Endodermal cell (in vitro differentiated cells): Measurements from ENCODE around the gene COL27A1. TPM values are rescaled to one million over a fixed set of nuclear protein-coding genes. Genes with fewer than 3 reads are reported as not detected.

Experiments used
- DNase-seq: peaks from one replicate; pipeline ENCODE4 v3.0.0-alpha.2; 2017
- H3K27ac ChIP-seq: 2 replicates; pipeline ENCODE4 v1.5.1; 2013; ENCODE audit warnings: mild to moderate bottlenecking, low read depth, low read length, moderate library complexity
- H3K27me3 ChIP-seq: 2 replicates; pipeline ENCODE4 v1.6.1; 2013; ENCODE audit warnings: mild to moderate bottlenecking, low read length, moderate library complexity; ENCODE audit not compliant: insufficient read depth, control insufficient read depth, poor library complexity, severe bottlenecking
- H3K36me3 ChIP-seq: 2 replicates; pipeline ENCODE4 v1.7.0; 2013; ENCODE audit warnings: mild to moderate bottlenecking, low read length, moderate library complexity; ENCODE audit not compliant: control insufficient read depth, insufficient read depth
- H3K4me1 ChIP-seq: one replicate; pipeline ENCODE4 v1.7.0; 2013; ENCODE audit warnings: low read length; ENCODE audit not compliant: control insufficient read depth, insufficient read depth
- H3K4me3 ChIP-seq: 2 replicates; pipeline ENCODE4 v1.5.1; 2013; ENCODE audit warnings: mild to moderate bottlenecking, low read length, moderate library complexity
- H3K9ac ChIP-seq: 2 replicates; pipeline ENCODE4 v1.6.1; 2013; ENCODE audit warnings: mild to moderate bottlenecking, low read length, moderate library complexity; ENCODE audit not compliant: poor library complexity, severe bottlenecking; ENCODE audit errors: extremely low read depth
- H3K9me3 ChIP-seq: 2 replicates; pipeline ENCODE4 v1.6.1; 2013; ENCODE audit warnings: mild to moderate bottlenecking, low read length, moderate library complexity; ENCODE audit not compliant: control insufficient read depth
- H3K27ac Mint-ChIP-seq: 2 replicates; pipeline ENCODE4 v1.8.0; 2020; ENCODE audit warnings: mixed read lengths
- H3K27me3 Mint-ChIP-seq: 2 replicates; pipeline ENCODE4 v1.8.0; 2021; ENCODE audit warnings: mild to moderate bottlenecking, mixed read lengths; ENCODE audit not compliant: insufficient read depth
- H3K36me3 Mint-ChIP-seq: 2 replicates; pipeline ENCODE4 v1.8.0; 2020; ENCODE audit warnings: low read depth, mixed read lengths
- H3K4me1 Mint-ChIP-seq: 2 replicates; pipeline ENCODE4 v1.8.0; 2020; ENCODE audit warnings: mixed read lengths
- H3K4me3 Mint-ChIP-seq: 2 replicates; pipeline ENCODE4 v1.8.0; 2020; ENCODE audit warnings: mild to moderate bottlenecking, moderate library complexity, mixed read lengths
- H3K9me3 Mint-ChIP-seq: 2 replicates; pipeline ENCODE4 v1.8.0; 2020; ENCODE audit warnings: mild to moderate bottlenecking, mixed read lengths
- CTCF ChIP-seq: fragments of 200-600 bp; sonication (generic); conservative IDR thresholded peaks from 2 replicates; pipeline ENCODE4 v1.5.0; 2021; ENCODE audit warnings: antibody characterized with exemption, mild to moderate bottlenecking
- WGBS, 2 experiments: methylation state at CpG; one replicate each; pipeline versions ENCODE4 v1.1.5 to v1.1.7; 2013; ENCODE audit warnings: missing lambda C conversion rate in 2 of 2, mixed read lengths in 1 of 2; ENCODE audit not compliant: insufficient coverage in 1 of 2, insufficient read length in 1 of 2; 5-methylcytosine and 5-hydroxymethylcytosine counted together
- total RNA-seq, 2 donors: library from RNA; stranded (reverse); fragmentation: NEBNext Ultra II Directional in 1 of 2; extraction: Animal tissue kit (Norgen Biotek cat#: 25700) in 1 of 2; gene quantifications; 2 replicates in 1 of 2; 3 replicates in 1 of 2; pipeline ENCODE4 v1.2.1, GENCODE V29; 2021

Gene COL27A1
- total RNA-seq, 2 donors from 2014 or later: 43.8 to 69.5 TPM

GRCh38 chr9:114227288-114228015 is 72.1 kb downstream of the COL27A1 start:
- Histone ChIP-seq H3K27ac (peak overlapping the region; percentile 95), H3K36me3 (peaks cover 34% of the 10 kb centered on the region), H3K4me1 (no peaks in the 10 kb centered on the region), H3K9me3 (no peaks in the 10 kb centered on the region), H3K4me3 (no peak overlapping the region), H3K27me3 (no peaks in the 10 kb centered on the region), H3K9ac (no peak overlapping the region)
- Mint-ChIP-seq H3K27ac (no peak overlapping the region), H3K4me1 (peaks cover 10% of the 10 kb centered on the region), H3K36me3 (peaks cover 10% of the 10 kb centered on the region), H3K4me3 (no peak overlapping the region), H3K9me3 (no peaks in the 10 kb centered on the region), H3K27me3 (no peaks in the 10 kb centered on the region)
- 76 to 87% methylated on average over 12 to 16 of the region's 16 CpGs for WGBS, 2 experiments
- no peak for DNase-seq
- TF ChIP-seq CTCF: no peak

- Mint-ChIP-seq H3K9me3 (no peaks in the 10 kb centered on the region), H3K4me1 (peaks cover 10% of the 10 kb centered on the region), H3K36me3 (peaks cover 10% of the 10 kb centered on the region), H3K27ac (peak overlapping the region; percentile 79), H3K27me3 (no peaks in the 10 kb centered on the region), H3K4me3 (no peak overlapping the region)
- Histone ChIP-seq H3K4me1 (no peaks in the 10 kb centered on the region), H3K9me3 (no peaks in the 10 kb centered on the region), H3K4me3 (no peak overlapping the region), H3K36me3 (peaks cover 30% of the 10 kb centered on the region), H3K27ac (peak overlapping the region; percentile 95), H3K27me3 (no peaks in the 10 kb centered on the region), H3K9ac (no peak overlapping the region)
- no peak for TF ChIP-seq CTCF
- WGBS, 2 experiments: 68 to 87% methylated on average over 8 to 17 of the region's 17 CpGs
- DNase-seq: no peak
Observed at GRCh38 chr9:114228016-114228808, 72.9 kb downstream of the COL27A1 start.

- Histone ChIP-seq H3K27me3 (no peaks in the 10 kb centered on the region), H3K27ac (peak overlapping the region; percentile 95), H3K36me3 (peaks cover 29% of the 10 kb centered on the region), H3K4me3 (no peak overlapping the region), H3K9ac (no peak overlapping the region), H3K4me1 (no peaks in the 10 kb centered on the region), H3K9me3 (no peaks in the 10 kb centered on the region)
- H3K9me3 Mint-ChIP-seq: no peaks in the 10 kb centered on the region
- no peak overlapping the region for H3K4me3 Mint-ChIP-seq
- peaks cover 10% of the 10 kb centered on the region for H3K36me3 Mint-ChIP-seq
- no peak for TF ChIP-seq CTCF
- H3K27ac Mint-ChIP-seq: no peak overlapping the region
- no peaks in the 10 kb centered on the region for H3K27me3 Mint-ChIP-seq
- DNase-seq: no peak
- 55 to 74% methylated on average over 4 to 6 of the region's 6 CpGs for WGBS, 2 experiments
- peaks cover 5% of the 10 kb centered on the region for H3K4me1 Mint-ChIP-seq
Observed at GRCh38 chr9:114229295-114229694, 74.0 kb downstream of the COL27A1 start.
